Measurements from ENCODE around the gene ZCWPW1. TPM values are rescaled to one million over a fixed set of nuclear protein-coding genes. Genes with fewer than 3 reads are reported as not detected.

The ZCWPW1 gene
- total and polyA plus RNA-seq, 2 of the 13 experiments (the other 11 are each of a cell fraction or from before 2014, with no cell fraction given): 2.4 to 2.5 TPM

- TF ChIP-seq ZFP62 (CRISPR knock-in tag; IDR thresholded peaks at IDR 0.05) (no peak), U2AF1 (optimal IDR thresholded peaks at IDR 0.05; ENCODE audit: low read depth, low read length) (no peak), RCOR2 (CRISPR knock-in tag; IDR thresholded peaks at IDR 0.05) (peak; percentile 88; the same call in 1 of the 2 replicates), FOSL2 (CRISPR knock-in tag; IDR thresholded peaks at IDR 0.05) (peak; percentile 93), ZMAT3 (CRISPR knock-in tag; conservative IDR thresholded peaks at IDR 0.05) (no peak), IRF2 (CRISPR knock-in tag; IDR thresholded peaks at IDR 0.05) (0 out of 2 replicates have a peak, but pooled peaks have one; percentile 35), NPAS2 (CRISPR knock-in tag; IDR thresholded peaks at IDR 0.05; ENCODE audit: borderline replicate concordance) (no peak), ZNF629 (CRISPR knock-in tag; conservative IDR thresholded peaks at IDR 0.05) (no peak; the same call in 1 of the 2 replicates), CREM (IDR thresholded peaks at IDR 0.05) (peak; percentile 71), CREM (CRISPR knock-in tag; IDR thresholded peaks at IDR 0.05) (no peak), KDM4B (CRISPR knock-in tag; IDR thresholded peaks at IDR 0.05) (no peak), MAFK (conservative IDR thresholded peaks at IDR 0.05 in 1 of 2, IDR thresholded peaks at IDR 0.05 in 1 of 2; ENCODE audit: low read length in 2 of 2) (peak; percentile 24 to 51; a peak in 2 of 4 replicates), NR2C2 (CRISPR knock-in tag; IDR thresholded peaks at IDR 0.05; ENCODE audit: borderline replicate concordance) (peak; percentile 95)
- TF ChIP-seq, protein P1, sequence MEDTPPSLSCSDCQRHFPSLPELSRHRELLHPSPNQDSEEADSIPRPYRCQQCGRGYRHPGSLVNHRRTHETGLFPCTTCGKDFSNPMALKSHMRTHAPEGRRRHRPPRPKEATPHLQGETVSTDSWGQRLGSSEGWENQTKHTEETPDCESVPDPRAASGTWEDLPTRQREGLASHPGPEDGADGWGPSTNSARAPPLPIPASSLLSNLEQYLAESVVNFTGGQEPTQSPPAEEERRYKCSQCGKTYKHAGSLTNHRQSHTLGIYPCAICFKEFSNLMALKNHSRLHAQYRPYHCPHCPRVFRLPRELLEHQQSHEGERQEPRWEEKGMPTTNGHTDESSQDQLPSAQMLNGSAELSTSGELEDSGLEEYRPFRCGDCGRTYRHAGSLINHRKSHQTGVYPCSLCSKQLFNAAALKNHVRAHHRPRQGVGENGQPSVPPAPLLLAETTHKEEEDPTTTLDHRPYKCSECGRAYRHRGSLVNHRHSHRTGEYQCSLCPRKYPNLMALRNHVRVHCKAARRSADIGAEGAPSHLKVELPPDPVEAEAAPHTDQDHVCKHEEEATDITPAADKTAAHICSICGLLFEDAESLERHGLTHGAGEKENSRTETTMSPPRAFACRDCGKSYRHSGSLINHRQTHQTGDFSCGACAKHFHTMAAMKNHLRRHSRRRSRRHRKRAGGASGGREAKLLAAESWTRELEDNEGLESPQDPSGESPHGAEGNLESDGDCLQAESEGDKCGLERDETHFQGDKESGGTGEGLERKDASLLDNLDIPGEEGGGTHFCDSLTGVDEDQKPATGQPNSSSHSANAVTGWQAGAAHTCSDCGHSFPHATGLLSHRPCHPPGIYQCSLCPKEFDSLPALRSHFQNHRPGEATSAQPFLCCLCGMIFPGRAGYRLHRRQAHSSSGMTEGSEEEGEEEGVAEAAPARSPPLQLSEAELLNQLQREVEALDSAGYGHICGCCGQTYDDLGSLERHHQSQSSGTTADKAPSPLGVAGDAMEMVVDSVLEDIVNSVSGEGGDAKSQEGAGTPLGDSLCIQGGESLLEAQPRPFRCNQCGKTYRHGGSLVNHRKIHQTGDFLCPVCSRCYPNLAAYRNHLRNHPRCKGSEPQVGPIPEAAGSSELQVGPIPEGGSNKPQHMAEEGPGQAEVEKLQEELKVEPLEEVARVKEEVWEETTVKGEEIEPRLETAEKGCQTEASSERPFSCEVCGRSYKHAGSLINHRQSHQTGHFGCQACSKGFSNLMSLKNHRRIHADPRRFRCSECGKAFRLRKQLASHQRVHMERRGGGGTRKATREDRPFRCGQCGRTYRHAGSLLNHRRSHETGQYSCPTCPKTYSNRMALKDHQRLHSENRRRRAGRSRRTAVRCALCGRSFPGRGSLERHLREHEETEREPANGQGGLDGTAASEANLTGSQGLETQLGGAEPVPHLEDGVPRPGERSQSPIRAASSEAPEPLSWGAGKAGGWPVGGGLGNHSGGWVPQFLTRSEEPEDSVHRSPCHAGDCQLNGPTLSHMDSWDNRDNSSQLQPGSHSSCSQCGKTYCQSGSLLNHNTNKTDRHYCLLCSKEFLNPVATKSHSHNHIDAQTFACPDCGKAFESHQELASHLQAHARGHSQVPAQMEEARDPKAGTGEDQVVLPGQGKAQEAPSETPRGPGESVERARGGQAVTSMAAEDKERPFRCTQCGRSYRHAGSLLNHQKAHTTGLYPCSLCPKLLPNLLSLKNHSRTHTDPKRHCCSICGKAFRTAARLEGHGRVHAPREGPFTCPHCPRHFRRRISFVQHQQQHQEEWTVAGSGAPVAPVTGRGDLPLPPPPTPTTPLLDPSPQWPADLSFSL (CRISPR knock-in tag; IDR thresholded peaks at IDR 0.05): no peak
- TF ChIP-seq, protein P2, sequence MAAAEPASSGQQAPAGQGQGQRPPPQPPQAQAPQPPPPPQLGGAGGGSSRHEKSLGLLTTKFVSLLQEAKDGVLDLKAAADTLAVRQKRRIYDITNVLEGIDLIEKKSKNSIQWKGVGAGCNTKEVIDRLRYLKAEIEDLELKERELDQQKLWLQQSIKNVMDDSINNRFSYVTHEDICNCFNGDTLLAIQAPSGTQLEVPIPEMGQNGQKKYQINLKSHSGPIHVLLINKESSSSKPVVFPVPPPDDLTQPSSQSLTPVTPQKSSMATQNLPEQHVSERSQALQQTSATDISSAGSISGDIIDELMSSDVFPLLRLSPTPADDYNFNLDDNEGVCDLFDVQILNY (CRISPR knock-in tag; conservative IDR thresholded peaks at IDR 0.05): no peak
- TF ChIP-seq, protein P3, sequence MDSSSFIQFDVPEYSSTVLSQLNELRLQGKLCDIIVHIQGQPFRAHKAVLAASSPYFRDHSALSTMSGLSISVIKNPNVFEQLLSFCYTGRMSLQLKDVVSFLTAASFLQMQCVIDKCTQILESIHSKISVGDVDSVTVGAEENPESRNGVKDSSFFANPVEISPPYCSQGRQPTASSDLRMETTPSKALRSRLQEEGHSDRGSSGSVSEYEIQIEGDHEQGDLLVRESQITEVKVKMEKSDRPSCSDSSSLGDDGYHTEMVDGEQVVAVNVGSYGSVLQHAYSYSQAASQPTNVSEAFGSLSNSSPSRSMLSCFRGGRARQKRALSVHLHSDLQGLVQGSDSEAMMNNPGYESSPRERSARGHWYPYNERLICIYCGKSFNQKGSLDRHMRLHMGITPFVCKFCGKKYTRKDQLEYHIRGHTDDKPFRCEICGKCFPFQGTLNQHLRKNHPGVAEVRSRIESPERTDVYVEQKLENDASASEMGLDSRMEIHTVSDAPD (CRISPR knock-in tag; IDR thresholded peaks at IDR 0.05): peak; percentile 79; the same call in 1 of the 2 replicates
- TF ChIP-seq, protein P4, sequence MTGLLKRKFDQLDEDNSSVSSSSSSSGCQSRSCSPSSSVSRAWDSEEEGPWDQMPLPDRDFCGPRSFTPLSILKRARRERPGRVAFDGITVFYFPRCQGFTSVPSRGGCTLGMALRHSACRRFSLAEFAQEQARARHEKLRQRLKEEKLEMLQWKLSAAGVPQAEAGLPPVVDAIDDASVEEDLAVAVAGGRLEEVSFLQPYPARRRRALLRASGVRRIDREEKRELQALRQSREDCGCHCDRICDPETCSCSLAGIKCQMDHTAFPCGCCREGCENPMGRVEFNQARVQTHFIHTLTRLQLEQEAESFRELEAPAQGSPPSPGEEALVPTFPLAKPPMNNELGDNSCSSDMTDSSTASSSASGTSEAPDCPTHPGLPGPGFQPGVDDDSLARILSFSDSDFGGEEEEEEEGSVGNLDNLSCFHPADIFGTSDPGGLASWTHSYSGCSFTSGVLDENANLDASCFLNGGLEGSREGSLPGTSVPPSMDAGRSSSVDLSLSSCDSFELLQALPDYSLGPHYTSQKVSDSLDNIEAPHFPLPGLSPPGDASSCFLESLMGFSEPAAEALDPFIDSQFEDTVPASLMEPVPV (CRISPR knock-in tag; IDR thresholded peaks at IDR 0.05): peak; percentile 48; the same call in 1 of the 2 replicates
Observed at GRCh38 chr7:100444311-100445278, 16.1 kb upstream of the ZCWPW1 start (continued).

All from HepG2 (cell line).